Progenitor cell of endocrine pancreas (in vitro differentiated cells): ENCODE measurements around the gene PRPF39. TPM values are rescaled to one million over a fixed set of nuclear protein-coding genes. Genes with fewer than 3 reads are reported as not detected.

Experiments used
- DNase-seq: peaks from one replicate; pipeline ENCODE4 v3.0.0; 2021; ENCODE audit warnings: low spot score; ENCODE audit not compliant: unreplicated experiment
- H3K27ac Mint-ChIP-seq: 2 replicates; pipeline ENCODE4 v1.8.0; 2021; ENCODE audit warnings: mild to moderate bottlenecking, moderate library complexity, mixed read lengths
- H3K27me3 Mint-ChIP-seq: 2 replicates; pipeline ENCODE4 v1.8.0; 2021; ENCODE audit warnings: mixed read lengths
- H3K36me3 Mint-ChIP-seq: 2 replicates; pipeline ENCODE4 v1.8.0; 2022; ENCODE audit warnings: mixed read lengths; ENCODE audit not compliant: insufficient read depth
- H3K4me1 Mint-ChIP-seq: 2 replicates; pipeline ENCODE4 v1.8.0; 2021; ENCODE audit warnings: low read depth, mixed read lengths
- H3K4me3 Mint-ChIP-seq: 2 replicates; pipeline ENCODE4 v1.8.0; 2021; ENCODE audit warnings: low read depth, mild to moderate bottlenecking, moderate library complexity, mixed read lengths
- H3K9me3 Mint-ChIP-seq: 2 replicates; pipeline ENCODE4 v1.8.0; 2021; ENCODE audit warnings: low read depth, mixed read lengths
- total RNA-seq: library from RNA; stranded (reverse); gene quantifications from 2 replicates; pipeline ENCODE4 v1.2.1, GENCODE V29; 2021
- TF ChIP-seq, protein P1 (sequence below): fragments of 200-600 bp; sonication (generic); IDR thresholded peaks from one replicate; pipeline ENCODE4 v1.5.0; 2021; ENCODE audit warnings: antibody characterized with exemption, mild to moderate bottlenecking; ENCODE audit not compliant: unreplicated experiment

The PRPF39 gene
- total RNA-seq, 1 donor from 2014 or later: 66.8 TPM

DNA sequence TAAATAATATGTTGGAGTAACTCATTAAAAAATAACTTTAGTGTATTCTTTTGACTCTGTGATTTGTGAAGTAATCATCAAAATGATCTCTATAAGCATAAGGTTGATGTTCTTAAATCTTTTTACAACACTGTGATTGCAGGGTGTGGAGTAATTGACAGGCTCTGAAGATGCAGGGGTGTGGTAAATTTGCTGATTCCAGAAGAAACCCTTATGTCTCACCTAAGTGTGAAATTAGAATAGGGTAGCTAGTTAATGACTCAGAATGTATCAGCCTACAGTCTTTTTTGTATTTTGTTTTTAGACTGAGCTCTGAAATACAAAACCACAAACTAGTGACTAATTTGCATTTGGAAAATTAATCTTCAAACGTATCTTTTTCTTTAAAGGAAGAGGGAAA is 5.9 kb downstream of the PRPF39 start:
- Mint-ChIP-seq H3K27me3 (no peaks in the 10 kb centered on the region), H3K4me1 (peaks cover 31% of the 10 kb centered on the region), H3K4me3 (no peak overlapping the region), H3K36me3 (peaks cover 6% of the 10 kb centered on the region), H3K27ac (no peak overlapping the region), H3K9me3 (no peaks in the 10 kb centered on the region)
- DNase-seq: no peak
- TF ChIP-seq, protein P1, sequence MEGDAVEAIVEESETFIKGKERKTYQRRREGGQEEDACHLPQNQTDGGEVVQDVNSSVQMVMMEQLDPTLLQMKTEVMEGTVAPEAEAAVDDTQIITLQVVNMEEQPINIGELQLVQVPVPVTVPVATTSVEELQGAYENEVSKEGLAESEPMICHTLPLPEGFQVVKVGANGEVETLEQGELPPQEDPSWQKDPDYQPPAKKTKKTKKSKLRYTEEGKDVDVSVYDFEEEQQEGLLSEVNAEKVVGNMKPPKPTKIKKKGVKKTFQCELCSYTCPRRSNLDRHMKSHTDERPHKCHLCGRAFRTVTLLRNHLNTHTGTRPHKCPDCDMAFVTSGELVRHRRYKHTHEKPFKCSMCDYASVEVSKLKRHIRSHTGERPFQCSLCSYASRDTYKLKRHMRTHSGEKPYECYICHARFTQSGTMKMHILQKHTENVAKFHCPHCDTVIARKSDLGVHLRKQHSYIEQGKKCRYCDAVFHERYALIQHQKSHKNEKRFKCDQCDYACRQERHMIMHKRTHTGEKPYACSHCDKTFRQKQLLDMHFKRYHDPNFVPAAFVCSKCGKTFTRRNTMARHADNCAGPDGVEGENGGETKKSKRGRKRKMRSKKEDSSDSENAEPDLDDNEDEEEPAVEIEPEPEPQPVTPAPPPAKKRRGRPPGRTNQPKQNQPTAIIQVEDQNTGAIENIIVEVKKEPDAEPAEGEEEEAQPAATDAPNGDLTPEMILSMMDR: no peak

DNA sequence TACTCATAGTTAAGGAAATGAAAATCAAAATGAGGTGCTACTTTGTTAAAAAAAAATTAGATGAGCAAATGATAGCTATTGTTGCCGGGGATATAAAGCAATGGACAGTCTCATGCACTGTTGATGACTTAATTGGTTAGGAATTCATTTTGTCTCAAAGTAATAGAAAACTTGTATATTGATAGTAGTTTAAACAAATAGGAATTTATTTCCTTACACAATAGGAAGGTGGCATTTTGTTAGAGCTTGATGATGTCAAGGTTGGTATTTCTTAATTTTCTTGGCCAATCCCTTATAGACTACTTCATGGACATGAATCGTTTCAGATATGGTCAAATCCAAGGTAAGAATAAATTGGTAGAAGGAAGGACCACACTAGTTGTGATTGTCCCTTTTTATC is 7.8 kb downstream of the PRPF39 start:
- Mint-ChIP-seq H3K27me3 (no peaks in the 10 kb centered on the region), H3K4me3 (no peak overlapping the region), H3K9me3 (no peaks in the 10 kb centered on the region), H3K4me1 (peaks cover 19% of the 10 kb centered on the region), H3K36me3 (peaks cover 16% of the 10 kb centered on the region), H3K27ac (no peak overlapping the region)
- no peak for DNase-seq
- TF ChIP-seq, protein P1: no peak

DNA sequence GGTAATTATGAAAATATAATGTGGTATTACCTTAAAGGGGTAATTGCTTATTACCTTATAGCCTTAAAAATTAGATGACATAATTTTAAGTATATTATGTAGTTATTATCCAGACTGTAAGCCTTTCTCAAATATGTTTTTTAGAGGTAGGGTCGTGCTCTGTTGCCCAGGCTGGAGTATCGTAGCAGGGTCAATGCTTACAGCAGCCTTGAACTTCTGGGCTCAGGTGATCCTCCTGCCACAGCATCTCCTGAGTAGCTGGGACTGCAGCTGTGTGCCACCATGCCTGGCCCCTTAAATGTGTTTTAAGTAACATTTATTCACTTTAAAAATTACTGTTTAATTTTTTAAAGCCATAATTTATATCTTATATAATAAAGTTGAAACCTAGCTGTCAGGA is 10.4 kb downstream of the PRPF39 start:
- Mint-ChIP-seq H3K4me3 (no peak overlapping the region), H3K36me3 (peaks cover 25% of the 10 kb centered on the region), H3K27me3 (no peaks in the 10 kb centered on the region), H3K9me3 (no peaks in the 10 kb centered on the region), H3K4me1 (peaks cover 9% of the 10 kb centered on the region), H3K27ac (no peak overlapping the region)
- DNase-seq: no peak
- TF ChIP-seq, protein P1: no peak

DNA sequence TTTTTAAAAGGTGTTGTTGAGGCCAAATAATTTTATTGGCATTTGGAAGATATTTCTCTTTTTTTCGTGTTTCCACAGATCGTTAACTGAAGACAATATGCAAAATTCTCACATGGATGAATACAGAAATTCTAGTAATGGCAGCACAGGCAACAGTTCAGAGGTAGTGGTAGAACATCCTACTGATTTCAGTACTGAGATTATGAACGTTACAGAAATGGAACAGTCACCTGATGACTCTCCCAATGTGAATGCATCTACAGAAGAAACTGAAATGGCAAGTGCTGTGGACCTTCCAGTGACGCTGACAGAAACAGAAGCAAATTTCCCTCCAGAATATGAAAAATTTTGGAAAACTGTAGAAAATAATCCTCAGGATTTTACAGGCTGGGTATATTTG is 11.2 kb downstream of the PRPF39 start:
- no peaks in the 10 kb centered on the region for H3K27me3 Mint-ChIP-seq
- H3K4me1 Mint-ChIP-seq: peaks cover 6% of the 10 kb centered on the region
- H3K9me3 Mint-ChIP-seq: no peaks in the 10 kb centered on the region
- DNase-seq: no peak
- no peak overlapping the region for H3K27ac Mint-ChIP-seq
- no peak overlapping the region for H3K4me3 Mint-ChIP-seq
- H3K36me3 Mint-ChIP-seq: peaks cover 25% of the 10 kb centered on the region
- TF ChIP-seq, protein P1: no peak

DNA sequence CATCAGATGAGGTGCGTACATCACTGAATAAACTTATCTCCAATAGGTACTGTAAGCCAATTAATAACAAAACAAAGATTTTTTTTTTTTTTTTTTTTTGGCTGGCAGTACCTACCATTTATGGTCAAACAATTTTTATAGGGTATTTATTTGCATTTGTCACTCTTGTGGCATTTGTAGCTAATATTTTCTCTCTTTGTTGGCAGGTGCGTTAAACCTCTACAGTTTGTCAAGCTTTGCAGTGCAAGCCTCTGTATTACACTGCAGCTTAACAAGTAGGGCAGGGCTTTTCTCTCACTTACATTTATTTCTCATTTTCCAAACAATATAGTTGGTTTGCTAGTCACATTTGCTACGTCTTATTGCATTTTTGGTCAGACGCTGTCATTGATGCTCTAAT is 12.3 kb downstream of the PRPF39 start:
- TF ChIP-seq, protein P1: no peak
- H3K27ac Mint-ChIP-seq: no peak overlapping the region
- H3K4me1 Mint-ChIP-seq: no peaks in the 10 kb centered on the region
- H3K36me3 Mint-ChIP-seq: peaks cover 29% of the 10 kb centered on the region
- no peaks in the 10 kb centered on the region for H3K9me3 Mint-ChIP-seq
- no peak overlapping the region for H3K4me3 Mint-ChIP-seq
- no peaks in the 10 kb centered on the region for H3K27me3 Mint-ChIP-seq
- no peak for DNase-seq
